ENCODE results near the gene USP7. TPM values are rescaled to one million over a fixed set of nuclear protein-coding genes. Genes with fewer than 3 reads are reported as not detected.

USP7 gene
- total RNA-seq (100 to 1,000 TPM; 189 to 192 TPM), polyA plus RNA-seq (12.6 TPM)

GRCh38 chr16:8963821-8964441 is at the start of gene USP7:
Gene USP7, minus strand, starts transcription at chr16:8963906. Its CDS starts 621 bp downstream, at chr16:8963285.
- H3K4me1 ChIP-seq (ENCODE audit: insufficient read depth, low read length), result peaks cover 32% of the 10 kb centered on the region
- peak within 1 kb of the TSS; percentile 72 for H3K27ac ChIP-seq (ENCODE audit: low read depth, low read length)
- no peaks in the 10 kb centered on the region for H3K27me3 ChIP-seq (ENCODE audit: insufficient read depth, low read length, poor library complexity, severe bottlenecking)
- peaks cover 38 to 41% (median 41%) of the 10 kb centered on the region in 3 donors for H3K4me1 Mint-ChIP-seq
- peak within 1 kb of the TSS; percentile 82 to 98 (median 96) for H3K27ac Mint-ChIP-seq
- ChIA-PET CTCF (interaction anchor here (1.0 kb wide), 1 partner anchor 28 kb away, joined by 3 read pairs; no protein-coding TSS in a partner anchor), POLR2A (interaction anchor here (1.5 kb wide), 2 partner anchors 95 to 128 kb away, joined by 3 to 23 read pairs; partner anchors contain the start of genes CARHSP1 and HAPSTR1)
- H3K9me3 ChIP-seq (ENCODE audit: low read length), result no peaks in the 10 kb centered on the region
- peak within 1 kb of the TSS; percentile 93 to 98 (median 97) for H3K4me3 Mint-ChIP-seq
- peak within 1 kb of the TSS; percentile 69 for H3K4me3 ChIP-seq (ENCODE audit: low read length)
- no peaks in the 10 kb centered on the region for H3K9me3 Mint-ChIP-seq
- H3K36me3 ChIP-seq (ENCODE audit: insufficient read depth, low read length), result no peaks in the 10 kb centered on the region
- H3K36me3 Mint-ChIP-seq, result peaks cover 0 to 11% (median 4%) of the 10 kb centered on the region in 3 donors
- peak; percentile 87 to 93 (median 89) for DNase-seq
- H3K27me3 Mint-ChIP-seq, result peaks cover 5 to 7% of the 10 kb centered on the region in 2 donors

DNA sequence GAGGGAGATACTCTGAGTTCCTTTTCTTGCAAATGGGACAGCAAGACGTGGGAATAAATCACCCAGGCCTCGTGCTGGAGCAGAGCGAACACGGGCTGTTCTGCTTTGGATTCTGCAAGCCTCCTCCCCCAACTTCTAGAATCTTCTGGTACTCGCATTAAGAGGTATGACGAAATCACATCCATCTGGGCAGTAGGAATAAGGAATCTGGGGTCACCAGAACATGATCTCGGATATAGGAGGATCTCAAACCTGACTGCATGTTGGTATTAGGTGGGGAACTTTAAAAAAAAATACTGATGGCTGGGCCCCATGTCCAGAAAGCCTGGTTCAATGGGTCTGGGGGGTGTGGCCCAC is 49.8 kb upstream of the USP7 start:
- Histone ChIP-seq H3K36me3 (ENCODE audit: insufficient read depth, low read length) (no peaks in the 10 kb centered on the region), H3K27me3 (ENCODE audit: insufficient read depth, low read length, poor library complexity, severe bottlenecking) (no peaks in the 10 kb centered on the region), H3K4me1 (ENCODE audit: insufficient read depth, low read length) (peaks cover 2% of the 10 kb centered on the region), H3K27ac (ENCODE audit: low read depth, low read length) (no peak overlapping the region), H3K4me3 (ENCODE audit: low read length) (no peak overlapping the region), H3K9me3 (ENCODE audit: low read length) (no peaks in the 10 kb centered on the region)
- H3K4me3 Mint-ChIP-seq, result no peak overlapping the region
- no peaks in the 10 kb centered on the region for H3K36me3 Mint-ChIP-seq
- no peak for DNase-seq
- H3K9me3 Mint-ChIP-seq, result peaks cover 5 to 10% (median 9%) of the 10 kb centered on the region in 5 donors
- POLR2A ChIA-PET, result no interaction called here
- H3K4me1 Mint-ChIP-seq, result peaks cover 4 to 6% (median 5%) of the 10 kb centered on the region in 3 donors
- CTCF ChIA-PET, result no interaction called here
- H3K27ac Mint-ChIP-seq, result no peak overlapping the region
- H3K27me3 Mint-ChIP-seq, result peaks cover 9 to 31% of the 10 kb centered on the region in 2 donors

DNA sequence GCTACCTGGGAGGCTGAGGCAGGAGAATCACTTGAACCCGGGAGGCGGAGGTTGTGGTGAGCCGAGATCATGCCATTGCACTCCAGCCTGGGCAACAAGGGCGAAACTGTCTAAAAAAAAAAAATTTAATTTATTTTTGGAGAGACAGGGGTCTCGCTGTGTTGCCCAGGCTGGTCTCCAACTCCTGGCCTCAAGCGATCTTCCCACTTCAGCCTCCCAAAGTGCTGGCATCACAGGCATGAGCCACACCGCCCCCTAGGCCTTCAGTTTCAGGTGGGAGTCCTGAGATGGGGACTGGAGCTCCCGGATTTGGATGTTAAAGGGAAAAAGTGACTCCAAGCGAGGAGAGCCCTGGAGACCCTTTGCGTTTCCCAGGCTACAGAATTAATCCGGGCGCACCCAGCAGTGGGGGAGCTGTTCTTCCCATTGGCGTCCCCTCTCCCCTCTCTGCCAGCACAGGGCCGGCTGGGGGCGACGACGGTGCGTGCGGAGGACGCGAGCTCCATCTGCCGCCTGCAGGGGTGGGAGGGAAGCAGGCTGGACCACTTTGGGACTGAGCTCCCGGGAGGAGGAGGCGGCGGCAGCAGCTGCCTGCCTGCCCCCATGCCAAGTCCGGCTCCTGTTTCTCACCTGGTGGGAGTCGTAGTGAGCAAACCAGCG is 49.3 kb upstream of the USP7 start:
- peaks cover 5 to 10% (median 9%) of the 10 kb centered on the region in 5 donors for H3K9me3 Mint-ChIP-seq
- Histone ChIP-seq H3K27ac (ENCODE audit: low read depth, low read length) (no peak overlapping the region), H3K36me3 (ENCODE audit: insufficient read depth, low read length) (no peaks in the 10 kb centered on the region), H3K27me3 (ENCODE audit: insufficient read depth, low read length, poor library complexity, severe bottlenecking) (no peaks in the 10 kb centered on the region), H3K4me3 (ENCODE audit: low read length) (no peak overlapping the region), H3K9me3 (ENCODE audit: low read length) (no peaks in the 10 kb centered on the region), H3K4me1 (ENCODE audit: insufficient read depth, low read length) (peaks cover 3% of the 10 kb centered on the region)
- POLR2A ChIA-PET, result no interaction called here
- H3K27ac Mint-ChIP-seq, result no peak overlapping the region
- H3K4me3 Mint-ChIP-seq, result no peak overlapping the region
- CTCF ChIA-PET, result interaction anchor here (1.5 kb wide), 1 partner anchor 10 kb away, joined by 3 read pairs; no protein-coding TSS in a partner anchor
- H3K27me3 Mint-ChIP-seq, result peaks cover 9 to 35% of the 10 kb centered on the region in 2 donors
- H3K4me1 Mint-ChIP-seq, result peaks cover 4 to 9% (median 7%) of the 10 kb centered on the region in 3 donors
- DNase-seq, result no peak
- no peaks in the 10 kb centered on the region for H3K36me3 Mint-ChIP-seq

DNA sequence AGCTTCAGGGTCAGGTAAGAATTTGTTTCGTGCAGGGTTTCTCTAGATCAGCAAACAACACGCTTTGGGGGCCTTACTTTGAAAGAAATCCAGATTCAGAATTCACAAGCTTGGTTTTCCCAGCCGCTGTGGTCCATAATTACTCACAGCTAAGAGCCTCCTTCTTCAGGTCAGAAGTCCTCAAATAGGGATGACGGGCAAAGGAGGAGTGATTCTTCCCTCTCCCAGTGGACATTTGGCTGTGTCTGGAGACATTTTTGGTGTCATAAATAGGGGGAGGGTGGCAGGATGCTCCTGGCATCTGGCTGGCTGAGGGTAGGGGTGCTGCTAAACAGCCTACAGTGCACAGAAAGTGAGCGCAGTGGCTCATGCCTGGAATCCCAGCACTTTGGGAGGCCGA is 48.6 kb upstream of the USP7 start:
- Mint-ChIP-seq H3K27ac (no peak overlapping the region), H3K36me3 (no peaks in the 10 kb centered on the region), H3K4me3 (no peak overlapping the region), H3K9me3 (peaks cover 5 to 10% (median 9%) of the 10 kb centered on the region in 5 donors), H3K4me1 (peaks cover 4 to 9% (median 7%) of the 10 kb centered on the region in 3 donors), H3K27me3 (peaks cover 9 to 36% of the 10 kb centered on the region in 2 donors)
- no peaks in the 10 kb centered on the region for H3K27me3 ChIP-seq (ENCODE audit: insufficient read depth, low read length, poor library complexity, severe bottlenecking)
- peaks cover 3% of the 10 kb centered on the region for H3K4me1 ChIP-seq (ENCODE audit: insufficient read depth, low read length)
- DNase-seq, result no peak
- no peak overlapping the region for H3K4me3 ChIP-seq (ENCODE audit: low read length)
- H3K36me3 ChIP-seq (ENCODE audit: insufficient read depth, low read length), result no peaks in the 10 kb centered on the region
- no peaks in the 10 kb centered on the region for H3K9me3 ChIP-seq (ENCODE audit: low read length)
- ChIA-PET POLR2A (no interaction called here), CTCF (interaction anchor here (1.5 kb wide), 1 partner anchor 10 kb away, joined by 3 read pairs; no protein-coding TSS in a partner anchor)
- H3K27ac ChIP-seq (ENCODE audit: low read depth, low read length), result no peak overlapping the region

DNA sequence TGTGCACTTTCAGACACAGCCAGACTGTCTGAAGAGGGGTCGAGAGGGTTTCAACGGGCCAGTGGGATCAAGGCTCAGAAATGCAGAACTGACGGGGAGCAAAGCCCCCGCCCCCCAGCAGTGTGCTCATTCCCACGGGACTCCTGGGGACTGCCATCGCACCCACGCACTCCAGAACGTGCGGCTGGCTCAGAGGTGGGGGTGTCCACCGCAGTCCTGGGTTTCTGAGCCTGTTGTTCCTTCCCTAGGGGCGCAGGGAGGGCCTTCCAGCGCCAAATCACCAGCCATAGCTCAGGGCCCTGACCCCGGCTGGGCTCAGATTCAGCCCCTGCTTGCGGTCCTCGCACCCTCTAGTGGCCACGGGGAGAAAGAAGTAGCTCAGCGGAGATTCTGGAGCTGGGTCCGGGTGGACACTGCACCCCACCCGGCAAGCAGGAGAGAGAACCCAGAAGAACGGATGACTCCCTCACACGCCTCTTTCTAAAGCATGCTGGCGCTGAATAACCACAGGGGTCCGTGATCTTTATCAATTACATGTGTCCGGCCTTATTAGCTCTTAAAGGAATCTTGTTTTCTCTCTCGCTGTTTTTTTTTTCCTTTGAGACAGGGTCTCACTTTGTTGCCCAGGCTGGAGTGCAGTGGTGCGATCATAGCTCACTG is 45.0 kb upstream of the USP7 start:
- no peaks in the 10 kb centered on the region for H3K9me3 ChIP-seq (ENCODE audit: low read length)
- Mint-ChIP-seq H3K36me3 (no peaks in the 10 kb centered on the region), H3K4me3 (peak overlapping the region in 2 of 7 donors; percentile 23 to 39), H3K27ac (no peak overlapping the region), H3K4me1 (peaks cover 4 to 9% (median 7%) of the 10 kb centered on the region in 3 donors), H3K9me3 (no peaks in the 10 kb centered on the region), H3K27me3 (peaks cover 6 to 28% of the 10 kb centered on the region in 2 donors)
- DNase-seq, result peak; percentile 39 to 73 (median 43)
- peaks cover 3% of the 10 kb centered on the region for H3K4me1 ChIP-seq (ENCODE audit: insufficient read depth, low read length)
- H3K36me3 ChIP-seq (ENCODE audit: insufficient read depth, low read length), result no peaks in the 10 kb centered on the region
- H3K27me3 ChIP-seq (ENCODE audit: insufficient read depth, low read length, poor library complexity, severe bottlenecking), result no peaks in the 10 kb centered on the region
- no peak overlapping the region for H3K27ac ChIP-seq (ENCODE audit: low read depth, low read length)
- POLR2A ChIA-PET, result interaction anchor here (0.6 to 1.4 kb wide), 2 partner anchors 81 to 123 kb away, joined by 3 to 4 read pairs; no protein-coding TSS in a partner anchor
- H3K4me3 ChIP-seq (ENCODE audit: low read length), result no peak overlapping the region
- CTCF ChIA-PET, result interaction anchor here (0.6 to 4.4 kb wide), 49 partner anchors 9 to 441 kb away, joined by 3 to 28 read pairs (median 4); partner anchors contain the start of genes CARHSP1 and HAPSTR1

GRCh38 chr16:9007177-9007794 is 43.6 kb upstream of the USP7 start:
- Mint-ChIP-seq H3K27ac (peak overlapping the region in 1 of 8 donors; percentile 78), H3K27me3 (peaks cover 6 to 22% of the 10 kb centered on the region in 2 donors), H3K4me3 (no peak overlapping the region), H3K9me3 (no peaks in the 10 kb centered on the region), H3K4me1 (peaks cover 4 to 9% (median 7%) of the 10 kb centered on the region in 3 donors), H3K36me3 (no peaks in the 10 kb centered on the region)
- ChIA-PET CTCF (interaction anchor here (2.9 to 4.4 kb wide), 3 partner anchors 10 to 131 kb away, joined by 15 to 28 read pairs (median 20); no protein-coding TSS in a partner anchor), POLR2A (no interaction called here)
- H3K9me3 ChIP-seq (ENCODE audit: low read length), result no peaks in the 10 kb centered on the region
- H3K4me3 ChIP-seq (ENCODE audit: low read length), result no peak overlapping the region
- no peaks in the 10 kb centered on the region for H3K27me3 ChIP-seq (ENCODE audit: insufficient read depth, low read length, poor library complexity, severe bottlenecking)
- H3K27ac ChIP-seq (ENCODE audit: low read depth, low read length), result no peak overlapping the region
- no peaks in the 10 kb centered on the region for H3K36me3 ChIP-seq (ENCODE audit: insufficient read depth, low read length)
- DNase-seq, result no peak
- H3K4me1 ChIP-seq (ENCODE audit: insufficient read depth, low read length), result peaks cover 3% of the 10 kb centered on the region

GRCh38 chr16:9004183-9004582 is 40.5 kb upstream of the USP7 start:
- no peak overlapping the region for H3K27ac ChIP-seq (ENCODE audit: low read depth, low read length)
- Mint-ChIP-seq H3K4me1 (peaks cover 4 to 9% (median 7%) of the 10 kb centered on the region in 3 donors), H3K4me3 (no peak overlapping the region), H3K27ac (no peak overlapping the region), H3K9me3 (no peaks in the 10 kb centered on the region), H3K36me3 (no peaks in the 10 kb centered on the region), H3K27me3 (peaks cover 6 to 16% of the 10 kb centered on the region in 2 donors)
- no peaks in the 10 kb centered on the region for H3K36me3 ChIP-seq (ENCODE audit: insufficient read depth, low read length)
- ChIA-PET POLR2A (no interaction called here), CTCF (no interaction called here)
- H3K4me3 ChIP-seq (ENCODE audit: low read length), result no peak overlapping the region
- no peaks in the 10 kb centered on the region for H3K27me3 ChIP-seq (ENCODE audit: insufficient read depth, low read length, poor library complexity, severe bottlenecking)
- DNase-seq, result no peak
- no peaks in the 10 kb centered on the region for H3K9me3 ChIP-seq (ENCODE audit: low read length)
- H3K4me1 ChIP-seq (ENCODE audit: insufficient read depth, low read length), result peaks cover 3% of the 10 kb centered on the region

Data from CD8-positive, alpha-beta memory T cell (primary cell).